Colonic mucosa (tissue), 4 donors: ENCODE data around the gene ACTR5. TPM values are rescaled to one million over a fixed set of nuclear protein-coding genes. Genes with fewer than 3 reads are reported as not detected.
"Not testable (repeated sequence)": the region's sequence is repeated elsewhere in the genome, so short reads cannot be mapped to it uniquely, and the experiment has no call there.

Experiments used
- DNase-seq: peaks from one replicate; pipeline ENCODE4 v3.0.0-alpha.2; 2020
- H3K27ac ChIP-seq: fragments of 200-600 bp; one replicate; pipeline ENCODE4 v1.8.0; 2021
- H3K27me3 ChIP-seq: fragments of 200-600 bp; one replicate; pipeline ENCODE4 v1.8.0; 2021
- H3K36me3 ChIP-seq: fragments of 200-600 bp; one replicate; pipeline ENCODE4 v1.8.0; 2021
- H3K4me1 ChIP-seq: fragments of 200-600 bp; one replicate; pipeline ENCODE4 v1.8.0; 2021; ENCODE audit warnings: mild to moderate bottlenecking
- H3K4me3 ChIP-seq: fragments of 200-600 bp; one replicate; pipeline ENCODE4 v1.8.0; 2021
- H3K9ac ChIP-seq, 2 donors: one replicate each; pipeline ENCODE4 v1.7.0; 2013; ENCODE audit warnings: control low read depth in 2 of 2, low read depth in 2 of 2, low read length in 2 of 2
- H3K9me3 ChIP-seq: fragments of 200-600 bp; one replicate; pipeline ENCODE4 v1.8.0; 2021
- intact Hi-C: fragments of 100-400 bp; cut with DNase I; formaldehyde crosslinking; loops from one replicate; pipeline ENCODE4 v1.14.1; 2022
- total RNA-seq, 2 donors: library from RNA; stranded (reverse); fragmentation: NEBNext Ultra II Directional in 1 of 2; extraction: Animal tissue kit (Norgen Biotek cat#: 25700) in 1 of 2; gene quantifications; one replicate each; pipeline ENCODE4 v1.2.1, GENCODE V29; 2021
- TF ChIP-seq, protein P1 (sequence below): fragments of 200-600 bp; IDR thresholded peaks from one replicate; pipeline ENCODE4 v1.8.0; 2022; ENCODE audit warnings: antibody characterized with exemption, mild to moderate bottlenecking
- donor health status: healthy.
- donor health status: DM: no; HTN: no; CAD: no.
- donor health status: DM: no; HTN: no; CAD: no.

Gene ACTR5
- total RNA-seq, 2 donors from 2014 or later, result 4.6 to 8.3 TPM

DNA sequence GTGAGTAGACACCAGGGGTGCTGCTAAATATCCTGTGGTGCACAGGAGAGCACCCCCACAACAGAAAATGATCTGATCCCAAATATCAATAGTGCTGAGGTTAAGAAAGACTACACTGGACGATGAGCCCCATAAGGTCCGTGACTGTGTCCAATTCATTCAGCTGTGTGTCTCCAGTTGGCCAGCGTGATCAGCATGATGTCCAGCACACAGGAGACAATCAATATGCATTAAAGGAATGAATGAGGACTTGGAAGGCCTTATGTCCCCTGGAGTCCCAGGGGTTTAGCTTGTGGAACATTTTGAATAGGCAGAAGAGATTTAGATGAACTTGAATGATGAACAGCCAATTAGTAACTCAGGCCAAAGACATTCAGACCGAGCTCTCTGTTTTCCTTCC, 63.5 kb downstream of the ACTR5 start:
- Histone ChIP-seq H3K27me3 (peaks cover 14% of the 10 kb centered on the region), H3K9me3 (no peaks in the 10 kb centered on the region), H3K36me3 (no peaks in the 10 kb centered on the region), H3K4me3 (no peak overlapping the region), H3K9ac (no peak overlapping the region), H3K4me1 (no peaks in the 10 kb centered on the region), H3K27ac (no peak overlapping the region)
- no peak for DNase-seq
- TF ChIP-seq, protein P1, sequence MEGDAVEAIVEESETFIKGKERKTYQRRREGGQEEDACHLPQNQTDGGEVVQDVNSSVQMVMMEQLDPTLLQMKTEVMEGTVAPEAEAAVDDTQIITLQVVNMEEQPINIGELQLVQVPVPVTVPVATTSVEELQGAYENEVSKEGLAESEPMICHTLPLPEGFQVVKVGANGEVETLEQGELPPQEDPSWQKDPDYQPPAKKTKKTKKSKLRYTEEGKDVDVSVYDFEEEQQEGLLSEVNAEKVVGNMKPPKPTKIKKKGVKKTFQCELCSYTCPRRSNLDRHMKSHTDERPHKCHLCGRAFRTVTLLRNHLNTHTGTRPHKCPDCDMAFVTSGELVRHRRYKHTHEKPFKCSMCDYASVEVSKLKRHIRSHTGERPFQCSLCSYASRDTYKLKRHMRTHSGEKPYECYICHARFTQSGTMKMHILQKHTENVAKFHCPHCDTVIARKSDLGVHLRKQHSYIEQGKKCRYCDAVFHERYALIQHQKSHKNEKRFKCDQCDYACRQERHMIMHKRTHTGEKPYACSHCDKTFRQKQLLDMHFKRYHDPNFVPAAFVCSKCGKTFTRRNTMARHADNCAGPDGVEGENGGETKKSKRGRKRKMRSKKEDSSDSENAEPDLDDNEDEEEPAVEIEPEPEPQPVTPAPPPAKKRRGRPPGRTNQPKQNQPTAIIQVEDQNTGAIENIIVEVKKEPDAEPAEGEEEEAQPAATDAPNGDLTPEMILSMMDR, result no peak
- intact Hi-C loops, result no loop called here

DNA sequence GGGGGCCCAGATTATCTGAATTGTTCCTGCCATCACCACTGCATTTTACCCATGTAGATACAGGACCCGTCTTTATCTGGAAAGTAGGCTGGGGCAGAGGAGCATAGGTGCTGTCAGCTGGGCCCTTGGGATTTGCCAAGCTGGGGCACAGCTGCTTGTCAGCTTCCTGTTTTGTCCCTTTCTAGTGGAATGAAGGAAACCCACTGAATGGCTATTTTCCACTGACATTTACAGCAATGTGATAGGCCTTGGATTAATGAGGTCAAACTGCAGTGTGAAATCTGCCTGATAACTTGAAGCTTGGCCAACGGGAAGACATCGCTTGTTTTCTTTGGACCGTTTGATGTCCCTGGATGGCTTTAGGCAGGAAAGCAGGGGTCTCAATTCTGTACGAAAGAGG, 63.9 kb downstream of the ACTR5 start:
- intact Hi-C loops, result no loop called here
- no peak overlapping the region for H3K27ac ChIP-seq

DNA sequence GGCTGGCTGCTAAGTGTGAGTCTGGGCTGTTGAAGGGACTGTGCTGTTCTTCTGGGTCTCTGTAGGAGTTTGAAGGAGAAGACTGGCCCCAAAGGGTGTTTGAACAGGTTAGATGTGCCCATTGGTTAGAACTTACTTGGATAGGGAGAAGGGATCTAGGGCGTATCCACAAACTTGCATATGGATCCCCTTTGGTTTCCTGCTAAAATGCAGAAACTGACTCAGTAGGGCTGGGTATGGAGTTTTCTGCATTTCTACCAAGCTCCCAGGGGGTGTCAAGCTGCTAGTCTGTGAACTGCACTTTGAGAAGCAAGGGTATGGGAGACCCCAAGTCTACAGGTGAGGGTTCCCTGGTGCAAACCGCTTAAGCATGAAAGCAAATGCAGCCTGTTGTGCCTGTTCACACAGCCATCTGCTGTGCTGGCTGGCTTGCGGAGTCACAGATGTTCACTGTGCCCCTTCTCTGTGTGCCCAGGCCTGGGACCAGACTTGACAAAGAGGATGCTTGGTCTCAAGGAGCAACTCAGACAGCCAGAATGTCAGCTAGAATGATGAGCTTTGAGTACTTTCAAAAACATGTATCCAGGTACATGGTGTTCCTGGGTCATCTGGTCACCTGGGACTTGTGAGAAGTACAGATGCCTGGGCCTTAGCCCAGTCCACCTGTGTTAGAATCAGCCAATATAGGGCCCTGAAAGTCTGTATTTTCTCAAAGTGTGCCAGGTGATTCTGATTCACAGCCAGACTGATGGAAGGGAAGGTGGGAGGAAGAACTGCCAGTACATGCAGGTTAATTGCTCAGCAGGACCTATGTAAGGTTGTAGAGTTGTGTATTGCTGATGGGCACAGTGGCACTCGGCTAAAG, 64.7 kb downstream of the ACTR5 start:
- H3K27ac ChIP-seq, result no peak overlapping the region
- H3K9me3 ChIP-seq, result no peaks in the 10 kb centered on the region
- H3K4me3 ChIP-seq, result no peak overlapping the region
- H3K27me3 ChIP-seq, result peaks cover 3% of the 10 kb centered on the region
- intact Hi-C loops, result no loop called here
- DNase-seq, result no peak
- no peaks in the 10 kb centered on the region for H3K36me3 ChIP-seq
- TF ChIP-seq, protein P1, result no peak
- H3K4me1 ChIP-seq, result no peaks in the 10 kb centered on the region
- no peak overlapping the region for H3K9ac ChIP-seq

More for the DNA sequence above, 63.9 kb downstream of the ACTR5 start:
- H3K36me3 ChIP-seq, result no peaks in the 10 kb centered on the region
- TF ChIP-seq, protein P1, result no peak
- H3K4me3 ChIP-seq, result no peak overlapping the region
- no peak overlapping the region for H3K9ac ChIP-seq
- DNase-seq, result no peak
- H3K9me3 ChIP-seq, result no peaks in the 10 kb centered on the region
- H3K4me1 ChIP-seq, result no peaks in the 10 kb centered on the region
- H3K27me3 ChIP-seq, result peaks cover 10% of the 10 kb centered on the region

DNA sequence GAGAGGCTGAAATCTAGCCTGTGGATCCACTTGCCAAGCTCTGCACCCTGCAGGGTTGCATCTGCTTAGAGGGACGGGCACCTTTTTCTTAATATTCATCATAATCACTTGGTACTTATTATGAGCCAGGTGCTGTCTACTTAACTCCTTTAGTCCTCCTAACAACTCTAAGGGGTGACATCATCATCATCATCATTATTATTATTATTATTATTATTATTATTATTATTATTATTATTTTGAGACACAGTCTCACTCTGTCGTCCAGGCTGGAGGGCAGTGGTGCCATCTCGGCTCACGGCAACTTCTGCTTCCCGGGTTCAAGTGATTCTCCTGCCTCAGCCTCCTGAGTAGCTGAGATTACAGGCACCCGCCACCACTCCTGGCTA, 65.3 kb downstream of the ACTR5 start:
- H3K27ac ChIP-seq, H3K4me3 ChIP-seq, intact Hi-C loops, H3K9ac ChIP-seq, H3K27me3 ChIP-seq, H3K36me3 ChIP-seq, H3K4me1 ChIP-seq, DNase-seq, H3K9me3 ChIP-seq: not testable (repeated sequence)

DNA sequence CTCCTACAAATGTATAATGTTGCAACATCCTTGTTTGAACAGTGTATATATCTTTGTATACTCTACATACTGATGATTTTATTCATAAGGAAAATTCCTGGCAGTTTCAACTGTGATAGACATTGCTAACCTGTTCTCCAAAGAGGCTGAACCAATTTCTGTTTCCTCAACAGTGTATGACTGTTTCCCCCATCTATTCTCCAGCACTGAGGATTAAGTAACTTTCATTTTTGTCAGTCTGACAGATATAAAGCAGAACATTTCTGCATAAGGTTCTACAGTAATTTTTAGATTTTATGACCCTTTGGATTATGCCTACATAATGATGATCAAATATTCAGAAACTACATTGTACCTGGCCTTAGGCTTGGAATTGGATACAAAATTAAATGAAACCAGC, 67.2 kb downstream of the ACTR5 start:
- DNase-seq, result no peak
- Histone ChIP-seq H3K4me1 (no peaks in the 10 kb centered on the region), H3K9me3 (no peaks in the 10 kb centered on the region), H3K27me3 (no peaks in the 10 kb centered on the region), H3K4me3 (no peak overlapping the region), H3K27ac (no peak overlapping the region), H3K9ac (no peak overlapping the region), H3K36me3 (no peaks in the 10 kb centered on the region)
- intact Hi-C loops, result no loop called here
- TF ChIP-seq, protein P1, result no peak
